GM19193 (cell line): ENCODE measurements around the gene BATF3.

Source experiments
- POLR2A ChIP-seq: IDR thresholded peaks from 4 replicates; pipeline ENCODE4 v1.6.1; 2011; ENCODE audit not compliant: insufficient read depth, insufficient read length; ENCODE audit errors: extremely low read depth

BATF3 gene

DNA sequence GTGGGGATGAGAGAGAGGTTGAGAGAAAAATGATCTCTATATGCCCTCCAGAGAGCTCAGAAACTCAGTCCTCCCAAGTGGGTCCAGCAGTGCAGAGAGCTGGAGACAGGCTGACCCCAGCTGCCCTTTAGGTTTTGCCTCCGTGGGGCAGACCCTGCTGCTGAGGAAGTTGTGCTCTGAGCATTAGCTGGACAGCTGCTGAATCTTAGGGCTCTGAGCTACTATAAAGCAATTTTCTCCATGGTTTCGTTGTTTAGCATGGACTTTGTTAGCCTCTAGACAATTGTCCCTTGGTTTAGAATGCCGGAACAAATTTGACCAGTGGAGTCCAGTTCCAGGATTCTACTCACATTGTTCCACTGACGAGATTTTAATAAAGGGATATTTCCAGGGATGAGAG is 22.1 kb downstream of the BATF3 start:
- TF ChIP-seq POLR2A, result no peak

DNA sequence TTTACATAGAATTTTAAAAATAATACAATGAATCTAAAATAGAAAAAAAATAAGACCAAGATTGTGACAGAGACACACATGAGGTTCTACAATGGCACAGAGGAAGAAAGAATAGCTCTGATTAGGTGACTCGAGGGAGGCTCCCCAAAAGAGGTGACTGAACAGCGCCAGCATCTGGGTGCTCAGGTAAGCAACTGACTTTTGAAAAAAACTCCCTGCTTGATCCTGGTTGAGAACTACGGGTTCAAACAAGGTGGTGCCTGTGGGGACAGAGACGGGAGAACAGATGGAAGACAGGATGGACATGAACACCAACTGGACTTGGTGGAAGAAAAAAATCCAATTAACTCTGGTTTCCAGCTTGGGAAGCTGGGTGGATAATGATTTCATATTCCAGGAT is 22.5 kb downstream of the BATF3 start:
- TF ChIP-seq POLR2A, result no peak

DNA sequence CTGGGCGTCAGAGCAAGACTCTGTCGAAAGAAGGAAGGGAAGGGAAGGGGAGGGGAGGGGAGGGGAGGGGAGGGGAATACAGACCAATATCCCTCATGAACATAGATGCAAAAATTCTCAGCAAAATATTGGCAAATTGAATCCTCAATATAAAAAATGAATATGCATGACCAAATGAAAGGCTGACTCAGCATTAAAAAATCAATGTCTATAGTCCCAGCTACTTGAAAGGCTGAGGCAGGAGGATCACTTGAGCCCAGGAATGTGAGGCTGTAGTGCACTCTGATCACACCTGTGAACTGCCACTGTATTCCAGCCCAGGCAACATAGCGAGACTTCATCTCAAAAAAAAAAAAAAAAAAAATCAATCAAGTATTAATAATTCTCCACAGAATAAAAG is 24.0 kb downstream of the BATF3 start:
- TF ChIP-seq POLR2A, result no peak

DNA sequence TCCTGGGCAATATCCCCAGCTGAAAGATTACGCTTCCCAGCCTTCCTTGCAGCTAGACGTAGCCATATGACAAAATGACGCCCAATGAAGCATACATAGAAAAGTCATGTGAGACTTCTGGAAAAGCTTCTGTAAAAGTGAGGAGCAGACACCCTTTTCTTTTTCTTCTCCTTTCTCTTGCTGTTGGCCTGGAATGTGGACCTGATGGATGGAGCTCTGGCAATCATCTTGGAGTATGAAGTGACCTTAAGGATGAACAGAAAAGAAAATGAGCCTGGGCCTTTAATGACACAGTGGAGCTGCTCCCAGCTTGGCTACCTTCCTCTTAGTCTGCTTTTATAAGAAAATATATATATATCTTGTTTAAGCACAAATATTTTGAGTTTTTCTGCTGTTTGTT is 24.8 kb downstream of the BATF3 start:
- TF ChIP-seq POLR2A, result no peak

DNA sequence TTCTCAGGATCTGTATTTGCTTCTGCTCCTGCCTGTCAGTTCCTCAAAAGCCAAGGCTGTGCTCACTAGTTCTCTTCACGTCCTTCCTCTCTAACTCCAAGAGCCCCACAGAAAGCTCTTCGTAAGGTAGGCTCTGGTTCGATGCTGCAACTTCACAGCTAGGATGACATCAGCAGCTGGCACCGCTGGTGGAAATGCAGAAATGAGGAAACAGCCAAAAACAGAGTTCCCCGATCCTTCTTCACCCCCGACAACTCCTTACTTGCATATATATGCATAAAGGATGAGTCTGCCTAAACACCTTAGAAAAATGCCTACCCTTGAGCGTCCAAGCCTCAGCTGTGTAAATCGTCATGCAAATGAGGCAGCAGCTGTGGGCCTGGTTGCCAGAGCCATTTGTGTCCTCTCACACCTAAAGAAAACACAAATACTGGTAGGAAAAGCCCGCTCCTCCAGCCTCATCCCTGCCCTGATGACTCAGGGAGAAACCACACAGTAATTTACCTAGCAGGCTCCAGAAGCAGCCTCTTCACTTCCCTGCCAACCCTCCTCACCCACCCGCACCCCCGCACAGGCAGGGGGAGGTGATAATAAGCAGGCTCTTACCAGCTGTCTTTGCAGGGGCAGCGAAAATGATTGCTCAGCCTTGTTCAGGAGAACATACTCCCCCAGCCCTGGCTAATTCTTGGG is 28.2 kb downstream of the BATF3 start:
- TF ChIP-seq POLR2A, result no peak

DNA sequence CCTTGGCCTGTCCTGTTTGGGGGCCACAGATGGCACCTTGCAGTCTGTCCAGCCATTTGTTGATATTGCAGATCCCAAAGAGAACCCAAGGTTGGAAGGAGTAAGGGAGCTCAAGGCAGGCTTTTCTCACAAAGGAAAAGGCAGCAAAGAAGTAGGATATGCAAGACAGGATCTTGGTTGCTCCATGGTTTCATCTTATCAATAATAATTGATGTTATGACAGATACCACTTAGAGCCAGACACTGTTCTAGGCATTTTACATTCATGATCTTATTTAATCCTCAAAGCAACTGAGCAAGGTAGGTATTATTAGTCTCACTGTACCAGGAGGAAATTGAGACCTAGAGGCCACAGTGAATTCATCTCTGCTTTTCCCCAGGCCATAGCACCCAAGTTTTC is 28.8 kb downstream of the BATF3 start:
- TF ChIP-seq POLR2A, result no peak

DNA sequence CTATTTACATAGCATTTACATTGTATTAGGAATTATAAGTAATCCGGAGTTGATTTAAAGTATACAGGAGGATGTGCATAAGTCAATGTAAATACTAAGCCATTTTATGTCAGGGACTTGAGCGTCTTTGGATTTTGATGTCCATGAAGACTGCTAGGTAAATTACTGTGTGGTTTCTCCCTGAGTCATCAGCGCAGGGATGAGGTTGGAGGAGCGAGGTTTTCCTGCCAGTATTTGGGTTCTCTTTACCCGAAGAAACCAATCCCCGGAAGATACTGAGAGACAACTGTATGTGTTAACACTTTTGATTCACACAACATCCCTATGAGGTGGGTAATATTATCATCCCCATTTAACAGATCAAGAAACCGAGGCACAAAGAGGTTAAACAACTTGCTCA is 29.3 kb downstream of the BATF3 start:
- TF ChIP-seq POLR2A, result no peak

- TF ChIP-seq POLR2A, result no peak
These were observed 30.0 kb downstream of the BATF3 start for GRCh38 chr1:212669600-212669999.

DNA sequence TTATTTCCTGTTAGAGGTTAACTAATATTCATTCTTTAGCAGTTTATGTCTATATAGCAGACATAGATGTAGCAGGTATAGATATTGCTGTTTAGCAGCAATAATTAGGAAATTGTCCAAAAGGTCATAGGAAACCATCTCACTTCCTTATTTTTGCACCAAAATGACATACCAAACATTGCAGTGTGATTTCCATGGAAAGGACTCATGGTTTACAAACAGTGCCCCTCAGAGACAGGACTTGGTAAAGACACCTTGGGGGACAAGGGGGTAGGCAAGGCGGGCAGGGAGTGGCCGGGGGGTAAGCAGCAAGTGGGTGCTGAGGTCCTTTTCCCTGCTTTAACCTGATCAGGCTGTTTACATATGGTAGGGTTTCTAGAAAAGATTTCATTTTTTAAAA is 30.5 kb downstream of the BATF3 start:
- no peak for TF ChIP-seq POLR2A

DNA sequence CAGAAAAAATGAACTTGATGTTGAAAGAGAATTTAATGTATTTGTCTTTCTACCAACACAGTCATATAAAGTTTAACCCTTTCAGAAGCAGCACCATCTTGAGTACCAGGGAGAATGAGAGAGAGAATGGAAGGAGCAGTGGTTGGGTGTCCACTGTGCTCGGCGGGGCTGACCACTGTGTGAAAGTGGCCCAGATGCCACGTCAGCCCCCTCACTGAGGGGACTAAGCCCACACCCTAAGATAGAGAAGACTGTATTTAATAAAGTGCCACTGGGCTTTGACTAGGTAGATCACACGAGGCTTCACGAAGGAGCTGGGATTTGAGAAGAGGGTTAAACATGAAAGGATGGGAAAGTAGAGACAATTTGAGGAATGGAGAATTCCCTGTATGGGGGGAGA is 31.2 kb downstream of the BATF3 start:
- no peak for TF ChIP-seq POLR2A

DNA sequence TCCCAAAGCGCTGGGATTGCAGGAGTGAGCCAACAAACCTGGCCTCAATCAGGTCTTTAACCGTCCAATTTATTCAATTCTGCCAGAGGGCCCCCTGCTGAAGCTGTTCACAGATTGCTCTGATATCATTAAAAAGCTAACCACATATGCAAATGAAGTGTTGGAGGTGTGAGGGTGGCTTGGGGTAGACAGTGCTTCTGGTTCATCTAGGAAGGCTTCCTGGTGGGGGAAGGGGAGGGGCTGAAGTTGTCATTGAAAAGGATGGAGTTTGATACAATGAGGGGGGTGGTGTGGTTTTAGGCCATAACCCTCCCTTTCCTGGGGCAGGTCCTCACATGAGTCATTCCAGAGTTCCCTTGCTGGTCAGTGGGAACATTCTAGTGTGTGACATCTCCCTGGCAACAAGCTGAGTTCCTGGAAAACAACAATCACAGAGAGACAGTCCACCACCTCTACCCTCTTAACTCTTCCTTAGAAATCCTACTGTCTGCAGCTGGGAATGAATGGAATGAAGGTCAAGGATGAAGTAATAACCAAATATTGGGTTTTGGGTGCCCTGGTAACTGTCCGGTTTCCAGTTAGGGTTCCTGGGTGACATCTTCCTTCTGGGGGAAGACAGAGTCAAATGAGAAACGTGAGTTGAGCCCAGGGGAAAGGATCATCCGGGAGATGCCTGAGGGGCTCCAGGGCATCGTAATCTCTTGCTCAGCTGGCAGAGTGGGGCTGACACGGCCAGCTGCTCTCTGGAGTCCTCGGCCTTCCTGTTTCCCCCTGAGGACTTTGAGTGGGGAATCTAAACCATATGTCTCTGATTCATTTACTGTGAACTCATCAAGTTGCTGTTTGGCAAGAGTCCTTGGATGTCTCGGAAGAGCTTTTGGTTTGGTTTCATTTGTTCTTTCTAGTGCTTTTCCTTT is 32.2 kb downstream of the BATF3 start:
- no peak for TF ChIP-seq POLR2A

DNA sequence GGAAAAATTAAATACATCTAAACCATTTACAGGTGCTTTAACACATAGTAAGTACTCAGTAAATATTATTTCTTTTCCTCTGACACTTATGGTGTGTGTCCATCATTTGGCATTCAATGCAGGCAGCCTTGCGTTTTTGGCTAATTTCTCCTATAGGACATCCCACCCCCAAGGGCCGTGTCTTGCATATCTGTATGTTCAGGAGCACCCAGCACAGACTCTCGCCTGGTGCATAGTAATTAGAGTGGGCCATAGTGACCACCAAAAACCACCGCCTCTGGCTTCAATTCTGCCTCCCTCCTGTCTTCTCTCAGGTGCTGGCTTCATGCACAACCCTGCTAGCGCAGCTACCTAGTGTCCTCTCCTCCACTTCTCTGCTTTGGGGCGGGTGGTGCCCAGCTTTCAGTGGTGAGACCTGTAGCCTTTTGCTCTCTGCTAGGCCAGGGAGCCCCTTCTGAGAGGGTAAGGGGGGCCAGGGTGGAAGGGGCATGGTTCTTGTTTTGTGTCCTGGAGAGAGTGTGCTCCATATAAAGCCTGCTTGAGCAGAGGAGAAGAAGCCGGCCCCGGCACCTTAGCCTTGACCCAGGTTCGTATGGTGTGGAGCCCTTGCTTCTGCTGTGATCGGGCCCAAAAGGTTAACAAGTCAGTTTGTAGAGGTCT is 33.4 kb downstream of the BATF3 start:
- TF ChIP-seq POLR2A, result no peak

- no peak for TF ChIP-seq POLR2A
These were observed 34.2 kb downstream of the BATF3 start for GRCh38 chr1:212665241-212666115.

- TF ChIP-seq POLR2A, result no peak
These were observed 35.0 kb downstream of the BATF3 start for GRCh38 chr1:212664409-212665199.
